H9 (cell line): ENCODE data around the gene ZBTB20. TPM values are rescaled to one million over a fixed set of nuclear protein-coding genes. Genes with fewer than 3 reads are reported as not detected.

Experiments used
- DNase-seq: peaks from one replicate; pipeline ENCODE4 v3.0.0-alpha.2; 2017
- H2AFZ ChIP-seq: one replicate; pipeline ENCODE4 v1.6.1; 2013; ENCODE audit warnings: mild to moderate bottlenecking, low read length, control low read depth, moderate library complexity
- H2AK5ac ChIP-seq: 2 replicates; pipeline ENCODE4 v1.6.1; 2013; ENCODE audit warnings: low read length, control low read depth, mixed read lengths; ENCODE audit not compliant: insufficient read length
- H2BK120ac ChIP-seq: one replicate; pipeline ENCODE4 v1.6.1; 2013; ENCODE audit warnings: low read depth, mild to moderate bottlenecking, low read length, control low read depth, inconsistent platforms; ENCODE audit not compliant: poor library complexity, severe bottlenecking
- H2BK12ac ChIP-seq: 2 replicates; pipeline ENCODE4 v1.6.1; 2013; ENCODE audit warnings: low read length, control low read depth, mixed read lengths, low read depth; ENCODE audit not compliant: insufficient read length
- H2BK15ac ChIP-seq: 2 replicates; pipeline ENCODE4 v1.6.1; 2013; ENCODE audit warnings: low read depth, low read length, control low read depth
- H2BK20ac ChIP-seq: one replicate; pipeline ENCODE4 v1.6.1; 2013; ENCODE audit warnings: low read depth, mild to moderate bottlenecking, low read length, control low read depth, inconsistent platforms; ENCODE audit not compliant: poor library complexity, severe bottlenecking
- H2BK5ac ChIP-seq: 2 replicates; pipeline ENCODE4 v1.6.1; 2013; ENCODE audit warnings: low read length, control low read depth, mixed read lengths; ENCODE audit not compliant: insufficient read length
- H3K14ac ChIP-seq: 2 replicates; pipeline ENCODE4 v1.6.1; 2013; ENCODE audit warnings: low read length, control low read depth; ENCODE audit not compliant: insufficient read depth
- H3K18ac ChIP-seq: 2 replicates; pipeline ENCODE4 v1.6.1; 2013; ENCODE audit warnings: low read depth, mild to moderate bottlenecking, mixed read lengths, low read length, control low read depth; ENCODE audit not compliant: insufficient read length
- H3K23ac ChIP-seq: 2 replicates; pipeline ENCODE4 v1.6.1; 2013; ENCODE audit warnings: low read length, control low read depth, mixed read lengths, low read depth; ENCODE audit not compliant: insufficient read length
- H3K23me2 ChIP-seq: 2 replicates; pipeline ENCODE4 v1.6.1; 2013; ENCODE audit warnings: low read depth, mild to moderate bottlenecking, mixed read lengths, low read length, control low read depth; ENCODE audit not compliant: insufficient read length, poor library complexity, severe bottlenecking
- H3K27ac ChIP-seq: 2 replicates; pipeline ENCODE4 v1.5.1; 2013; ENCODE audit warnings: low read length, control low read depth, mixed read lengths, low read depth; ENCODE audit not compliant: insufficient read length
- H3K27me3 ChIP-seq: 2 replicates; pipeline ENCODE4 v1.6.1; 2013; ENCODE audit warnings: low read length, control low read depth, inconsistent platforms; ENCODE audit not compliant: insufficient read depth
- H3K4ac ChIP-seq: 2 replicates; pipeline ENCODE4 v1.6.1; 2013; ENCODE audit warnings: low read depth, mild to moderate bottlenecking, control low read depth, inconsistent platforms, low read length, moderate library complexity
- H3K4me1 ChIP-seq: 2 replicates; pipeline ENCODE4 v1.6.1; 2013; ENCODE audit warnings: low read length, control low read depth, inconsistent platforms; ENCODE audit not compliant: insufficient read depth
- H3K4me2 ChIP-seq: 2 replicates; pipeline ENCODE4 v1.6.1; 2013; ENCODE audit warnings: low read length, control low read depth, mixed read lengths; ENCODE audit not compliant: insufficient read length, insufficient read depth
- H3K56ac ChIP-seq: 2 replicates; pipeline ENCODE4 v1.6.1; 2013; ENCODE audit warnings: low read depth, mild to moderate bottlenecking, mixed read lengths, low read length, control low read depth; ENCODE audit not compliant: insufficient read length
- H3K79me1 ChIP-seq: 2 replicates; pipeline ENCODE4 v1.6.1; 2013; ENCODE audit warnings: low read depth, mild to moderate bottlenecking, moderate library complexity, low read length, control low read depth, inconsistent platforms; ENCODE audit not compliant: insufficient read depth, poor library complexity, severe bottlenecking
- H3K79me2 ChIP-seq: 2 replicates; pipeline ENCODE4 v1.6.1; 2013; ENCODE audit warnings: low read length, control low read depth, inconsistent platforms; ENCODE audit not compliant: insufficient read depth
- H3K9ac ChIP-seq: 2 replicates; pipeline ENCODE4 v1.6.1; 2013; ENCODE audit warnings: low read length, control low read depth, mixed read lengths; ENCODE audit not compliant: insufficient read length; ENCODE audit errors: extremely low read depth
- H3K9me3 ChIP-seq: one replicate; pipeline ENCODE4 v1.6.1; 2013; ENCODE audit warnings: low read depth, low read length, inconsistent platforms; ENCODE audit not compliant: control insufficient read depth
- H3T11ph ChIP-seq: one replicate; pipeline ENCODE4 v1.6.1; 2013; ENCODE audit warnings: mild to moderate bottlenecking, low read length, control low read depth, inconsistent platforms
- H4K20me1 ChIP-seq: one replicate; pipeline ENCODE4 v1.6.1; 2013; ENCODE audit not compliant: control insufficient read depth, insufficient read length, insufficient read depth
- H4K5ac ChIP-seq: 2 replicates; pipeline ENCODE4 v1.6.1; 2013; ENCODE audit warnings: low read depth, mild to moderate bottlenecking, mixed read lengths, low read length, control low read depth; ENCODE audit not compliant: insufficient read length
- H4K8ac ChIP-seq: replicated peaks from 2 replicates; pipeline ENCODE4 v1.6.1; 2013; ENCODE audit warnings: low read length, control low read depth, mixed read lengths, low read depth; ENCODE audit not compliant: insufficient read length
- H4K91ac ChIP-seq: 2 replicates; pipeline ENCODE4 v1.6.1; 2013; ENCODE audit warnings: low read depth, mild to moderate bottlenecking, moderate library complexity, mixed read lengths, low read length, control low read depth; ENCODE audit not compliant: insufficient read length
- H3K27ac Mint-ChIP-seq, 3 experiments: 2 replicates in 2 of 3; 3 replicates in 1 of 3; pipeline ENCODE4 v1.8.0; 2020 to 2021; ENCODE audit warnings: mixed read lengths in 3 of 3, mild to moderate bottlenecking in 1 of 3, moderate library complexity in 1 of 3
- H3K27me3 Mint-ChIP-seq: 2 replicates; pipeline ENCODE4 v1.8.0; 2021; ENCODE audit warnings: low read depth, mild to moderate bottlenecking, moderate library complexity, mixed read lengths
- H3K36me3 Mint-ChIP-seq, 3 experiments: 2 replicates in 2 of 3; 3 replicates in 1 of 3; pipeline ENCODE4 v1.8.0; 2020 to 2021; ENCODE audit warnings: low read depth in 3 of 3, mixed read lengths in 3 of 3; ENCODE audit not compliant: insufficient read depth in 1 of 3
- H3K4me1 Mint-ChIP-seq, 2 experiments: 2 replicates each; pipeline ENCODE4 v1.8.0; 2020; ENCODE audit warnings: mixed read lengths in 2 of 2
- H3K4me3 Mint-ChIP-seq, 2 experiments: 2 replicates in 1 of 2; 3 replicates in 1 of 2; pipeline ENCODE4 v1.8.0; 2020 to 2021; ENCODE audit warnings: mild to moderate bottlenecking in 2 of 2, mixed read lengths in 2 of 2, moderate library complexity in 1 of 2
- H3K9me3 Mint-ChIP-seq, 2 experiments: 2 replicates in 1 of 2; 3 replicates in 1 of 2; pipeline ENCODE4 v1.8.0; 2020; ENCODE audit warnings: mild to moderate bottlenecking in 2 of 2, mixed read lengths in 2 of 2, moderate library complexity in 1 of 2
- WGBS: extraction: QIAGEN DNeasy Blood & Tissue Kit; methylation state at CpG from one replicate; pipeline ENCODE4 v1.1.7; 2013; ENCODE audit warnings: missing lambda C conversion rate, low lambda C conversion rate, mixed read lengths; ENCODE audit not compliant: insufficient read length; ENCODE audit errors: extremely low coverage; 5-methylcytosine and 5-hydroxymethylcytosine counted together
- total RNA-seq: library from RNA; stranded (reverse); gene quantifications from 2 replicates; pipeline ENCODE4 v1.2.1, GENCODE V29; 2021
- TF ChIP-seq, protein P1 (sequence below): fragments of 200-600 bp; sonication (generic); conservative IDR thresholded peaks from 3 replicates; pipeline ENCODE4 v1.8.0; 2021; ENCODE audit warnings: antibody characterized with exemption, mild to moderate bottlenecking

ZBTB20 gene
- total RNA-seq, 1 experiment from 2014 or later: 0.70 TPM

DNA sequence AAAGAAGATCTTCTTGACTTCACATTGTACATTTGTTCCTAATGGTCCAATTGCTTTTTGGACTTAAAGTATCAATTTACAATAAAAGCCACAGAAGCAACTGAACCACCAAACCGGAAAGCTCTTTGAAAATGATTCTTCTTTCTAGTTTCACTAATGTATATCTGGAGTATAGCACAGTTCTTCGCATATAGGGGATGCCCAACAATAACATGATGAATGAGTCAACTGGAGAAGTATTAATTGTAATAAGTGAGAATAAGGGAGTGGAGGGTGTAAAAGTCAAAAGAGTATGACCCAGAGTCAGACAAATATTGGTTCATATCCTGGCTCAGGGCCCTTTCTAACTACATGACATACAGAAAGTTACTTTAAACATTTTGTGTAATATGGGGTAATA lies 425.2 kb downstream of the ZBTB20 start:
- no peak overlapping the region for H3K18ac ChIP-seq
- Mint-ChIP-seq H3K27ac (no peak overlapping the region), H3K27me3 (no peaks in the 10 kb centered on the region), H3K4me1 (peaks cover 0 to 3% of the 10 kb centered on the region in 2 experiments; a peak in 1 of 4 replicates), H3K4me3 (no peak overlapping the region), H3K36me3 (no peaks in the 10 kb centered on the region), H3K9me3 (no peaks in the 10 kb centered on the region)
- no peak overlapping the region for H3K9ac ChIP-seq
- H2BK5ac ChIP-seq: no peak overlapping the region
- no peak overlapping the region for H2BK15ac ChIP-seq
- no peaks in the 10 kb centered on the region for H4K20me1 ChIP-seq
- H4K5ac ChIP-seq: no peak overlapping the region
- no peak overlapping the region for H4K8ac ChIP-seq
- no peak overlapping the region for H3T11ph ChIP-seq
- H2AK5ac ChIP-seq: no peak overlapping the region
- H3K14ac ChIP-seq: no peak overlapping the region
- no peak overlapping the region for H2AFZ ChIP-seq
- TF ChIP-seq, protein P1, sequence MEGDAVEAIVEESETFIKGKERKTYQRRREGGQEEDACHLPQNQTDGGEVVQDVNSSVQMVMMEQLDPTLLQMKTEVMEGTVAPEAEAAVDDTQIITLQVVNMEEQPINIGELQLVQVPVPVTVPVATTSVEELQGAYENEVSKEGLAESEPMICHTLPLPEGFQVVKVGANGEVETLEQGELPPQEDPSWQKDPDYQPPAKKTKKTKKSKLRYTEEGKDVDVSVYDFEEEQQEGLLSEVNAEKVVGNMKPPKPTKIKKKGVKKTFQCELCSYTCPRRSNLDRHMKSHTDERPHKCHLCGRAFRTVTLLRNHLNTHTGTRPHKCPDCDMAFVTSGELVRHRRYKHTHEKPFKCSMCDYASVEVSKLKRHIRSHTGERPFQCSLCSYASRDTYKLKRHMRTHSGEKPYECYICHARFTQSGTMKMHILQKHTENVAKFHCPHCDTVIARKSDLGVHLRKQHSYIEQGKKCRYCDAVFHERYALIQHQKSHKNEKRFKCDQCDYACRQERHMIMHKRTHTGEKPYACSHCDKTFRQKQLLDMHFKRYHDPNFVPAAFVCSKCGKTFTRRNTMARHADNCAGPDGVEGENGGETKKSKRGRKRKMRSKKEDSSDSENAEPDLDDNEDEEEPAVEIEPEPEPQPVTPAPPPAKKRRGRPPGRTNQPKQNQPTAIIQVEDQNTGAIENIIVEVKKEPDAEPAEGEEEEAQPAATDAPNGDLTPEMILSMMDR: no peak
- H3K23ac ChIP-seq: no peak overlapping the region
- H3K4me1 ChIP-seq: no peaks in the 10 kb centered on the region
- DNase-seq: no peak
- H4K91ac ChIP-seq: no peak overlapping the region
- no peak overlapping the region for H3K4me2 ChIP-seq
- no peaks in the 10 kb centered on the region for H3K9me3 ChIP-seq
- no peak overlapping the region for H3K27ac ChIP-seq
- H3K23me2 ChIP-seq: no peaks in the 10 kb centered on the region
- no peak overlapping the region for H3K56ac ChIP-seq
- H3K4ac ChIP-seq: no peak overlapping the region
- H3K79me1 ChIP-seq: no peaks in the 10 kb centered on the region
- no peaks in the 10 kb centered on the region for H3K27me3 ChIP-seq
- no peak overlapping the region for H2BK12ac ChIP-seq
- no CpG with 5 or more reads among the region's 2 CpGs for WGBS
- no peak overlapping the region for H2BK20ac ChIP-seq
- no peaks in the 10 kb centered on the region for H3K79me2 ChIP-seq
- no peak overlapping the region for H2BK120ac ChIP-seq
